Brain microvascular endothelial cell (primary cell): ENCODE results near the gene RAB11FIP3.
"Not testable (repeated sequence)": the region's sequence is repeated elsewhere in the genome, so short reads cannot be mapped to it uniquely, and the experiment has no call there.

Source experiments
- DNase-seq: peaks from one replicate; pipeline ENCODE4 v3.0.0-alpha.2; 2020
- H3K27ac ChIP-seq: fragments of 250-450 bp; sonication (Bioruptor Pico); 2 replicates; pipeline ENCODE4 v1.5.1; 2020; ENCODE audit warnings: mild to moderate bottlenecking, moderate library complexity
- H3K27me3 ChIP-seq: fragments of 250-450 bp; sonication (Bioruptor Pico); replicated peaks from 2 replicates; pipeline ENCODE4 v1.5.1; 2020; ENCODE audit warnings: mild to moderate bottlenecking
- H3K36me3 ChIP-seq: fragments of 250-450 bp; sonication (Bioruptor Pico); replicated peaks from 2 replicates; pipeline ENCODE4 v1.5.1; 2020; ENCODE audit warnings: mild to moderate bottlenecking
- H3K4me3 ChIP-seq: 2 replicates; pipeline ENCODE4 v1.5.1; 2011; ENCODE audit warnings: low read depth, mild to moderate bottlenecking, control low read depth, low read length, moderate library complexity
- in situ Hi-C: cut with HindIII; loops from 2 replicates; pipeline ENCODE4 v1.10.0; 2017; ENCODE audit warnings: low sequenced_read_pairs, low pct_ligation_motif_present
- TF ChIP-seq, protein P1 (sequence below): IDR thresholded peaks from 2 replicates; pipeline ENCODE4 v1.5.1; 2011; ENCODE audit warnings: low read depth, mild to moderate bottlenecking, moderate library complexity, low read length, control low read depth, inconsistent platforms; ENCODE audit errors: missing control alignments

Gene RAB11FIP3

DNA sequence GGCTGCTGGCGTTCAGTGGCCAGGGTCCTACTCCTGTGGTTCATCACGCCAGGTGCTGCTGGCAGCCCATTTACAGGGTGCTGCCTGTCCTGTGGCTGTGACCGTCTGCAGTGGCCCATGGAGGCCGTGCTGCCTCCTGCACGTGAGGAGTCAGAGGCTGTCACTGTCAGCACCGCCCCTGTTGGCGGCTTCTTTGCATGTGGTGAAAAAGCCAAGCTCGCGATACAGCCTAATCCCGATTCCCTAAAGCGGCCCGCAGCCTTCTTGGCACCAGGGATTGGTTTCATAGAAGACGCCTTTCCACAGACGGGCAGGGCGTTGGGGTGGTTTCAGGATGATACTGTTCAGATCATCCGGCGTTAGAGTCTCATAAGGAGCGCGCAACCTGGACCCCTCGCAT lies 35.3 kb downstream of the RAB11FIP3 start:
- TF ChIP-seq, protein P1, sequence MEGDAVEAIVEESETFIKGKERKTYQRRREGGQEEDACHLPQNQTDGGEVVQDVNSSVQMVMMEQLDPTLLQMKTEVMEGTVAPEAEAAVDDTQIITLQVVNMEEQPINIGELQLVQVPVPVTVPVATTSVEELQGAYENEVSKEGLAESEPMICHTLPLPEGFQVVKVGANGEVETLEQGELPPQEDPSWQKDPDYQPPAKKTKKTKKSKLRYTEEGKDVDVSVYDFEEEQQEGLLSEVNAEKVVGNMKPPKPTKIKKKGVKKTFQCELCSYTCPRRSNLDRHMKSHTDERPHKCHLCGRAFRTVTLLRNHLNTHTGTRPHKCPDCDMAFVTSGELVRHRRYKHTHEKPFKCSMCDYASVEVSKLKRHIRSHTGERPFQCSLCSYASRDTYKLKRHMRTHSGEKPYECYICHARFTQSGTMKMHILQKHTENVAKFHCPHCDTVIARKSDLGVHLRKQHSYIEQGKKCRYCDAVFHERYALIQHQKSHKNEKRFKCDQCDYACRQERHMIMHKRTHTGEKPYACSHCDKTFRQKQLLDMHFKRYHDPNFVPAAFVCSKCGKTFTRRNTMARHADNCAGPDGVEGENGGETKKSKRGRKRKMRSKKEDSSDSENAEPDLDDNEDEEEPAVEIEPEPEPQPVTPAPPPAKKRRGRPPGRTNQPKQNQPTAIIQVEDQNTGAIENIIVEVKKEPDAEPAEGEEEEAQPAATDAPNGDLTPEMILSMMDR = no peak
- H3K36me3 ChIP-seq = peaks cover 3% of the 10 kb centered on the region
- H3K27ac ChIP-seq = no peak overlapping the region
- no peaks in the 10 kb centered on the region for H3K27me3 ChIP-seq
- DNase-seq = no peak
- in situ Hi-C loops = no loop called here
- no peak overlapping the region for H3K4me3 ChIP-seq

DNA sequence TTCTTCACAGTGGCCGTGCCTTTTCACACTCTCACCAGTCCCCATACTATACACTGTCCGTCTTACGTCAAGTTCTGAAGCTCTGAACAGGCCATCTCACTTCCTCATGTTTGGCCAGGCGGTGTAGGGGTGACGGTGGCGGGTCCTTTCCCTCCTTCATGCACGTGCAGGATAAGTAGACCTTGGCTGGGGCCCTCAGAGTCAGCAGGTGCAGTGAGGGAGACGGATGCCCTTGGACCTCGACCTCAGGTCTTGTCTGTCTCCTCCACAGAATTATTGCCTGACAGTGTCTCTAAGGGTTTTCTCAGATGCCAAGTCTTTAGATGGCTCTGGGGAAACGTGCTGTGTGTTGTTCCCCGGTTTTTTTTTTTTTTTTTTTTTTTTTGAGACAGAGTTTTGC lies 37.6 kb downstream of the RAB11FIP3 start:
- peaks cover 3% of the 10 kb centered on the region for H3K36me3 ChIP-seq
- H3K27ac ChIP-seq = no peak overlapping the region
- in situ Hi-C loops = no loop called here
- no peaks in the 10 kb centered on the region for H3K27me3 ChIP-seq
- H3K4me3 ChIP-seq = no peak overlapping the region
- no peak for DNase-seq
- TF ChIP-seq, protein P1 = no peak

DNA sequence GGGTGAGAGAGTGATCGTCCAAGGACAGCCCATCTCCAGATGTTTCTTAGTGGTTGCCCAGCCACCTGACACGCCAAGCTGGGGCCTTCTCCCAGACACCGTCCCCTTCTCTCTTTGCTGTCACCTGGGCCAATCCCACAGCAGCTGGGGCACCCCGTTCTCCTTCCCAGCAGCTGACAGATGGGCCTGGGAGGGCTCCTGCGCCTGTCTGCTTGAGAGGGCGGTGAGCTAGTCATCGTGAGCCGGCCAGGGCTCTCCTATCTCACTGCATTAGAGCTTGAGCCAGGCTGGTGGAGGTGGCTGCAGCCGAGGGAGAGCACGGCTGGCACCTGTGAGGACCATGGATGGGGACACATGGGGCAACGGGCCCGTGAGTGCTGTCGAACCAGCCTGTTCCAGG lies 41.2 kb downstream of the RAB11FIP3 start:
- no peak for DNase-seq
- in situ Hi-C loops = no loop called here
- Histone ChIP-seq H3K4me3 (no peak overlapping the region), H3K27ac (no peak overlapping the region), H3K36me3 (peaks cover 3% of the 10 kb centered on the region), H3K27me3 (no peaks in the 10 kb centered on the region)
- TF ChIP-seq, protein P1 = no peak

DNA sequence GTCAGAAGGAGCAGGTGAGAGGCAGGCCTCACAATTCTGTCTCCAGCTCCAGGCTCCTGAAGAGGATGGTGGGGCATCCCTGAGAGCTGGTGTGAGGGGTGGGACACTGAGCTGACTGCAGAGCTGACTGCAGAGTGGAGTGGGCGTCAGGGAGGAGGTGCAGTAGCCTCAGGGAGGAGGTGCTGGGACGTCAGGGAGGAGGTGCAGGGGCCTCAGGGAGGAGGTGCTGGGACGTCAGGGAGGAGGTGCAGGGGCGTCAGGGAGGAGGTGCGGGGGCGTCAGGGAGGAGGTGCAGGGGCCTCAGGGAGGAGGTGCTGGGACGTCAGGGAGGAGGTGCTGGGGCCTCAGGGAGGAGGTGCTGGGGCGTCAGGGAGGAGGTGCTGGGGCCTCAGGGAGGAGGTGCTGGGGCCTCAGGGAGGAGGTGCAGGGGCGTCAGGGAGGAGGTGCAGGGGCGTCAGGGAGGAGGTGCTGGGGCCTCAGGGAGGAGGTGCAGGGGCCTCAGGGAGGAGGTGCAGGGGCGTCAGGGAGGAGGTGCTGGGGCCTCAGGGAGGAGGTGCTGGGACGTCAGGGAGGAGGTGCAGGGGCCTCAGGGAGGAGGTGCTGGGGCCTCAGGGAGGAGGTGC lies 41.9 kb downstream of the RAB11FIP3 start:
- in situ Hi-C loops, DNase-seq, H3K27me3 ChIP-seq, H3K36me3 ChIP-seq, H3K27ac ChIP-seq, H3K4me3 ChIP-seq: not testable (repeated sequence)

DNA sequence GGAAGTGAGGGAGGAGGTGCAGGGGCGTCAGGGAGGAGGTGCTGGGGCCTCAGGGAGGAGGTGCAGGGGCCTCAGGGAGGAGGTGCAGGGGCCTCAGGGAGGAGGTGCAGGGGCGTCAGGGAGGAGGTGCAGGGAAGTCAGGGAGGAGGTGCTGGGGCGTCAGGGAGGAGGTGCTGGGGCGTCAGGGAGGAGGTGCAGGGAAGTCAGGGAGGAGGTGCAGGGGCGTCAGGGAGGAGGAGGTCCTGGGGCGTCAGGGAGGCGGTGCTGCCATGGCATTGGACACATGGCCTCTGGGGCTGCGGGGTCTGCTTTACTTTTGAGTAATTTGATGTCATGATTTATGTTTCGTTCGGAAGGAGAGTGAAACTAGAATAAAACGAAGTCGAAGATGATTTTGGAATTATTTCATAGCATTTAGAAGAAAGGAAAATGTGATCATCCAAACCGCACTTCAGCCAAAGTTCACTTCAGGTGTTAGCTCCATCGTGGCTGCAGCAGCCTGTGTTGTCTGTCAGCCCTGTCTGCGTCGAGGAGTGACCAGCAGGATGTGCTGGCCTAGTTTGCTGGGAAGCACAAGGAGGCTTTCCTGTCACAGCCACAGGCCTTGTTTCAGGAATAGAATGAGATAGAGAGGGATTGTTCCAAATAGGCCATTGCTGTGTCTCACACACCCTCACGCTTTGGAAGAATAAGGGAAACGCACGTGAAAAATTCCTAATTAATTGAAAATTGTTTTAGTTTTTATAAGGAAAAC lies 42.8 kb downstream of the RAB11FIP3 start:
- TF ChIP-seq, protein P1 = no peak
- Histone ChIP-seq H3K27me3 (no peaks in the 10 kb centered on the region), H3K27ac (no peak overlapping the region), H3K4me3 (no peak overlapping the region), H3K36me3 (peaks cover 5% of the 10 kb centered on the region)
- no peak for DNase-seq
- in situ Hi-C loops = no loop called here

DNA sequence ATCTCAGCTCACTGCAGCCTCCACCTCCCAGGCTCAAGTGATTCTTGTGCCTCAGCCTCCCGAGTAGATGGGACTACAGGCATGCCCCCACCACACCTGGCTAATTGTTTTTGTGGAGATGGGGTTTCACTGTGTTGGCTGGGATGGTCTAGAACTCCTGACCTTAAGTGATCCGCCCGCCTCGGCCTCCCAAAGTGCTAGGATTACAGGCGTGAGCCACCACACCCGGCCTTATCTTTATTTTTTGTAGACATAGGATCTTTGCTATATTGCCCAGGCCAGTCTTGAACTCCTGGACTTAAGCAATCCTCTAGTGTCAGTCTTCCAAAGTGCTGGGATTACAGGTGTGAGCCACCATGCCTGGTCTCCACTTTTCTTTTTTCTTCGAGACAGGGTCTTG lies 44.0 kb downstream of the RAB11FIP3 start:
- H3K4me3 ChIP-seq, DNase-seq, H3K27me3 ChIP-seq, H3K36me3 ChIP-seq, H3K27ac ChIP-seq, in situ Hi-C loops: not testable (repeated sequence)

DNA sequence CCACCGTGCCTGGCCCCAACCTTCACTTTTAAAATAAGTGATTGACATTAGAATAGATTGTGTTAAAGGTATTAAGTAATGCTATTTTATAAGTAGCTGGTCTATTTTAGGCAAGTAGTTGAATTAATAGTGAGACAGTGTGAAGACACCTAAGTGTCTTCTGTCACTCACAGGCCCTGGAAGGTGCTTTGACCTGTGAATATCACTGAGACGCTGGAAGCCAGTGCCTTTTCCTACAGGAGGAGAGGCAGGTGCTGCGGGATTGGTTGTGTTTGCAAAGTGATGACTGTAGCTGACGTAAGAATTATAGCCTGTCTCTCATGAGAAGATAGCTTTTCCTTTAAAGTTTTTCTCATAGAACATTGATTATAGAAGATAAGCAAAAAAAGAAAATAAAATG lies 45.0 kb downstream of the RAB11FIP3 start:
- H3K27ac ChIP-seq = no peak overlapping the region
- peaks cover 5% of the 10 kb centered on the region for H3K36me3 ChIP-seq
- TF ChIP-seq, protein P1 = no peak
- in situ Hi-C loops = no loop called here
- no peaks in the 10 kb centered on the region for H3K27me3 ChIP-seq
- no peak for DNase-seq
- no peak overlapping the region for H3K4me3 ChIP-seq
